Tibial artery (tissue), 4 donors: Measurements from ENCODE around the gene PCSK5.

Source experiments
- DNase-seq, 2 donors: peaks; one replicate each; pipeline ENCODE4 v3.0.0-alpha.2; 2019
- H3K27ac ChIP-seq, 2 donors: fragments of 200-600 bp; sonication (generic) in 1 of 2; 1 replicate in 1 of 2; 2 replicates in 1 of 2; pipeline ENCODE4 v1.5.1; 2018 to 2019; ENCODE audit warnings: mild to moderate bottlenecking in 1 of 2
- H3K27me3 ChIP-seq, 2 donors: fragments of 200-600 bp; sonication (generic) in 1 of 2; one replicate each; pipeline versions ENCODE4 v1.5.1 to v1.6.0; 2016 to 2019
- H3K36me3 ChIP-seq, 3 donors: fragments of 200-600 bp; sonication (generic) in 2 of 3; one replicate each; pipeline ENCODE4 v1.5.1; 2016 to 2019; ENCODE audit warnings: mild to moderate bottlenecking in 2 of 3
- H3K4me1 ChIP-seq, 4 donors: fragments of 200-600 bp; sonication (generic) in 2 of 4; 1 replicate in 3 of 4; 2 replicates in 1 of 4; pipeline ENCODE4 v1.5.1; 2016 to 2019
- H3K4me3 ChIP-seq, 2 donors: fragments of 200-600 bp; sonication (generic) in 1 of 2; 1 replicate in 1 of 2; 2 replicates in 1 of 2; pipeline ENCODE4 v1.5.1; 2018 to 2019; ENCODE audit warnings: mild to moderate bottlenecking in 2 of 2
- H3K9me3 ChIP-seq, 3 donors: fragments of 200-600 bp; sonication (generic) in 1 of 3; one replicate each; pipeline ENCODE4 v1.5.1; 2016 to 2019
- intact Hi-C: fragments of 100-400 bp; cut with DNase I; formaldehyde crosslinking; loops from one replicate; pipeline ENCODE4 v1.15.0; 2023; ENCODE audit warnings: low total_unique reads
- TF ChIP-seq, protein P1 (sequence below), 2 experiments: fragments of 200-600 bp in 1 of 2; fragments of 450-650 bp in 1 of 2; IDR thresholded peaks; one replicate each; pipeline ENCODE4 v1.5.1; 2017 to 2019; ENCODE audit warnings: antibody characterized with exemption in 2 of 2, mild to moderate bottlenecking in 1 of 2, moderate library complexity in 1 of 2

Gene PCSK5

DNA sequence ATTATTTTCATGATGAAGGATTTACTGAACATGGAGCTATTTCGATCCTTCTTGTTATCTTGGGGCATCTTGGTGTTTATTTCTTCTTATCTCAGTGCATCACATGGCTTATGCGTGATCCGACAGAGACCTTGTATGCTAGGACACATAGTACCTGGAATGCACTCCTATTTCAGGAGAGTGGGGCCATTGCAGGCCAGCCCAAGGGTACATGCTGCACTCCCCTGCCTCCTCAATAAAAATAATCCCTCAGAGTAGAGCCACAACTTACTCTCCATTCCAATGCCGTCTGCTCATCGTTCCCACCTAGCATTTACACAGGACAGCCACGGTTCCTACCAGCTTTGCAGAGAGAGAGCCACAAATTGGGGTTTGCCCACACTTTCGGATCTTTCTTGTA is 43.5 kb downstream of the PCSK5 start:
- DNase-seq = no peak
- H3K27me3 ChIP-seq = no peaks in the 10 kb centered on the region
- H3K4me3 ChIP-seq = no peak overlapping the region

DNA sequence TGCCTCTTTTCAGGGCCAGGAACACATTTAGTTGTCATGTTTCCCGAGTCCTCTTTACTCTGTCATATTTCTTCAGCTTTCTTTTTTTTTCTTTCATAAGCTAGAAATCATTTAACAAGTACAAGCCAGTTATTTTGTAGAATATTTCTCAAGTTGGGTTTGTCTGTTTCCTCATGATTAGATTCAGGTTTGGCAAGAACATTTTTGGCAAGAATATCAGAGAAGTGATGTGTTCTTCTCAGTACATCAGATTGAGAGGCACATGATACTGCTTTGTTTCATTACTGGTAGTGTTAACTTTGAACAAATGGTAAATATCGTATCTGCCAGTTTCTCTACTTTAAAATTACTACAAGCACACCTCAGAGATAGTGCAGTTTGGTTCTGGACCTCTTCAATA is 45.1 kb downstream of the PCSK5 start:
- intact Hi-C loops = no loop called here
- DNase-seq = no peak
- TF ChIP-seq, protein P1, sequence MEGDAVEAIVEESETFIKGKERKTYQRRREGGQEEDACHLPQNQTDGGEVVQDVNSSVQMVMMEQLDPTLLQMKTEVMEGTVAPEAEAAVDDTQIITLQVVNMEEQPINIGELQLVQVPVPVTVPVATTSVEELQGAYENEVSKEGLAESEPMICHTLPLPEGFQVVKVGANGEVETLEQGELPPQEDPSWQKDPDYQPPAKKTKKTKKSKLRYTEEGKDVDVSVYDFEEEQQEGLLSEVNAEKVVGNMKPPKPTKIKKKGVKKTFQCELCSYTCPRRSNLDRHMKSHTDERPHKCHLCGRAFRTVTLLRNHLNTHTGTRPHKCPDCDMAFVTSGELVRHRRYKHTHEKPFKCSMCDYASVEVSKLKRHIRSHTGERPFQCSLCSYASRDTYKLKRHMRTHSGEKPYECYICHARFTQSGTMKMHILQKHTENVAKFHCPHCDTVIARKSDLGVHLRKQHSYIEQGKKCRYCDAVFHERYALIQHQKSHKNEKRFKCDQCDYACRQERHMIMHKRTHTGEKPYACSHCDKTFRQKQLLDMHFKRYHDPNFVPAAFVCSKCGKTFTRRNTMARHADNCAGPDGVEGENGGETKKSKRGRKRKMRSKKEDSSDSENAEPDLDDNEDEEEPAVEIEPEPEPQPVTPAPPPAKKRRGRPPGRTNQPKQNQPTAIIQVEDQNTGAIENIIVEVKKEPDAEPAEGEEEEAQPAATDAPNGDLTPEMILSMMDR (IDR thresholded peaks at IDR 0.05) = no peak
- Histone ChIP-seq H3K36me3 (peaks cover 0 to 20% (median 13%) of the 10 kb centered on the region in 3 donors), H3K27me3 (no peaks in the 10 kb centered on the region), H3K4me3 (no peak overlapping the region), H3K9me3 (no peaks in the 10 kb centered on the region), H3K27ac (no peak overlapping the region), H3K4me1 (peaks cover 0 to 9% (median 4%) of the 10 kb centered on the region in 4 donors)

More for the DNA sequence above, 43.5 kb downstream of the PCSK5 start:
- TF ChIP-seq, protein P1 (IDR thresholded peaks at IDR 0.05) = no peak
- no peak overlapping the region for H3K27ac ChIP-seq
- H3K4me1 ChIP-seq = peaks cover 0 to 22% (median 5%) of the 10 kb centered on the region in 4 donors
- intact Hi-C loops = no loop called here
- H3K9me3 ChIP-seq = no peaks in the 10 kb centered on the region
- peaks cover 0 to 20% (median 13%) of the 10 kb centered on the region in 3 donors for H3K36me3 ChIP-seq

DNA sequence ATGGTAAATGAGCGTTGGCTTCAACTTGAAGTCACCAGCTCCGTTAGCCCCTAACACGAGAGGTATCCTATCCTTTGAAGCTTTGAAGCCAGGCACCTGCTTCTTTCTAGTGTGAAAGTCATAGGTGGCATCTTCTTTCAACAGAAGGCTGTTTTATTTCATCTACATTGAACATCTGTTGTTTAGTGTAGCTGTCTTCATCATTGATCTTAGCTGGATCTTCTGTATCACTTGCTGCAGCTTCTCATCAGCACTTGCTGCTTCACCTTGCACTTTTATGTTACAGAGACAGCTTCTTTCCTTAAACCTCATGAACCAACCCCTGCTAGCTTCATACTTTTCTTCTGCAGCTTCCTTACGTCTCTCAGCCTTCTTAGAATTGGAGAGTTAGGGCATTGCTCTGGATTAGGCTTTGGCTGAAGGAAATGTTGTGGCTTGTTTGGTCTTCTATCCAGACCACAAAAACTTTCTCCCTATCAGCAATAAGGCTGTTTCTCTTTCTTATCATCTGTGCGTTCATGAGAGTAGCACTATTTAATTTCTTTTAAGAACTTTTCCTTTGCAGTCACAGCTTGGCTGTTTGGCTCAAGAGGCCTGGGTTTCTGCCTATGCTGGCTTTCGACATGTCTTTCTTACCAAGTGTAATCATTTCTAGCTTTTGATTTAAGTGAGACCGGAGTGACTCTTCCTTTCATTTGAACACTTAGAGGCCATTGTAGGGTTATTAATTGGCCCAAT is 47.2 kb downstream of the PCSK5 start:
- Histone ChIP-seq H3K36me3 (peaks cover 0 to 16% (median 13%) of the 10 kb centered on the region in 3 donors), H3K4me1 (no peaks in the 10 kb centered on the region), H3K9me3 (no peaks in the 10 kb centered on the region), H3K27ac (no peak overlapping the region), H3K4me3 (no peak overlapping the region), H3K27me3 (no peaks in the 10 kb centered on the region)
- intact Hi-C loops = no loop called here
- no peak for DNase-seq
- TF ChIP-seq, protein P1 (IDR thresholded peaks at IDR 0.05) = no peak

DNA sequence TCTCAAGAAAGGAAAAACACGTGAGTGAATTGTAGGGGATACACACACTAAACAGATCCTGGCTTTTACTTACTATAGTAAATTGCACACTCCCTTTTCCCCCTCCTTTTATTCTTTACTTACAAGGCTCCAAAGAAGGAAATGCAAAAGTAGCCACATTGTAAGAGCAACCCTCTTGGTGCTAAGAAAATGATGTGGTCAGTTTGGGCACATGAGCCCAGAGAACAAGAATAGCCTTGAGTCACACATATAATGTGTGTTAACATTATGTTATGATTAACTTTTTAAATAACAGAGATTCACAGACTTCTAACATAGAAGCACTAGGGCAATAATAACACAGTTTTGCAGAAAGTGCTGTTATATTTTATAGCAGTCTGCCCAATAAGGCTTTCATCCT is 48.5 kb downstream of the PCSK5 start:
- no peak overlapping the region for H3K27ac ChIP-seq
- TF ChIP-seq, protein P1 (IDR thresholded peaks at IDR 0.05) = no peak

DNA sequence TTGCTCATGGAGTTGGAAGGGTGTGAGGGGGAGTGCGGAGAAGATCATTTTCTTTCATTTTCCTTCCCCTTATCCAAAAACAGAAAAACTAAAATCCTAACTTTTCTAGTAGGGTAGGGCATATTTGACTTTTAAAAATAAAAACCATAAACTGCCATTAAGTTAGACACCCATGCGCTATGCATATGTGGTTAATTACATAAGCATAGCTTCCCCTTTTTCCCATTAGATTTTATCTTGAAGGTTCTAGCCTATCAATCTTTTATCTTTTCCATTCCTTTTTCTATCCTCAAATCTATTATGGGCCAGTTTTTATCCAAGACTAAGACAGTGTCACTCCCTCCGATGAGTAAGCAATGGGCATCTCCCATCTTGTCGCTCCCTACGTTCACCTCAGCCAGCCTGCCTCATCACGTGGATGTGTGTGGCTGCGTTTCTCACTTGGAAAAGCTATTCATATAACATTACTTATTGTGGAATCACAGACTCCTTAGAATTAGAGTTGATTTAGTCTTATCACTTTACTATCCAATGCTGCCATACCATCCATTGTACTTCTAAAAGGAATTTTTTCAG is 49.2 kb downstream of the PCSK5 start:
- Histone ChIP-seq H3K27me3 (no peaks in the 10 kb centered on the region), H3K36me3 (peaks cover 0 to 7% (median 7%) of the 10 kb centered on the region in 3 donors), H3K27ac (no peak overlapping the region), H3K4me3 (no peak overlapping the region), H3K9me3 (no peaks in the 10 kb centered on the region), H3K4me1 (no peaks in the 10 kb centered on the region)
- TF ChIP-seq, protein P1 (IDR thresholded peaks at IDR 0.05) = no peak
- DNase-seq = no peak
- intact Hi-C loops = no loop called here

More for the DNA sequence above, 48.5 kb downstream of the PCSK5 start:
- H3K4me1 ChIP-seq = no peaks in the 10 kb centered on the region
- no peaks in the 10 kb centered on the region for H3K9me3 ChIP-seq
- no peak overlapping the region for H3K4me3 ChIP-seq
- intact Hi-C loops = no loop called here
- H3K27me3 ChIP-seq = no peaks in the 10 kb centered on the region
- peaks cover 0 to 13% (median 8%) of the 10 kb centered on the region in 3 donors for H3K36me3 ChIP-seq
- no peak for DNase-seq
